ENCODE data around the gene BBS12. TPM values are rescaled to one million over a fixed set of nuclear protein-coding genes. Genes with fewer than 3 reads are reported as not detected.

BBS12 gene
- total RNA-seq, 1 experiment from 2014 or later, result 1.5 TPM

DNA sequence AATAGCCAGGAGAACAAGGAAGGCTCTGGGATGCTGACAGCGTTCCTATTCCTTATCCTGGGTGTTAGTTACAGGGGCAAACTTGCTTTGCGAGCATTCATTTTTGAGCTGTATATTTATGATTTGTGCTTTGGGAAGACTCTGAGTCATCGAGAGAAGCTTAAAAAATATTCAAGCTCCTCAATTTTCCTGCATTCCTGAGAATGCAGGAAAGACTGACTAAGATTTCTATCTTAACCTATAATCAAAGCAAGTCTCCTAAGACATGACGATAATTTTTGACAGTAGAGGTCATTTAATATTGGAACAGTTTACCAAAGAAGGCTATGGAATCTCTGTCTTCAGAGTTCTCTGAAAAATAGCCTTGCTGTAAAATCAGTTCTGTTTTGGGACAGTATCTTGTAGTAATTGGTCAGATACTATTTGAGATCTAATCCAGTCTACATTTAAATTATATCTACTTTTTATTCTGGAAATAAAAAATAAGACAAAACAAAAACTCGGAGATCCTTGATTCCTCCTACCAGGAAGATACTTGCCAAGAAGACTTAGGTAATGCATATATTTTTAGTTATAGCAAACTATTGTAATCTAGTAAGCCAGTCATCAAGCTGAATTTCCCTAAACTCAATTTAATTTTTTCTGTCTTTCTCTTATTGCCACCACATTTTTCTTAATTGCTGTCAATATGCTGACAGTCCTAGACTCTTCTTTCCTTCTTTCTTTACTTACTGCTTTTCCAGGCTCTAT, 31.7 kb downstream of the BBS12 start:
- ATAC-seq (no peak), DNase-seq (ENCODE audit: low read depth, low spot score) (no peak)
- in situ Hi-C loops (cut with HindIII; ENCODE audit: low pct_unique_long_range_greater_than_20kb, low sequenced_read_pairs) (no loop called here), intact Hi-C loops (cut with micrococcal nuclease; ENCODE audit: unreplicated experiment) (no loop called here)
- ChIA-PET POLR2A (no interaction called here), CTCF (no interaction called here)
- TF ChIP-seq, protein P1, sequence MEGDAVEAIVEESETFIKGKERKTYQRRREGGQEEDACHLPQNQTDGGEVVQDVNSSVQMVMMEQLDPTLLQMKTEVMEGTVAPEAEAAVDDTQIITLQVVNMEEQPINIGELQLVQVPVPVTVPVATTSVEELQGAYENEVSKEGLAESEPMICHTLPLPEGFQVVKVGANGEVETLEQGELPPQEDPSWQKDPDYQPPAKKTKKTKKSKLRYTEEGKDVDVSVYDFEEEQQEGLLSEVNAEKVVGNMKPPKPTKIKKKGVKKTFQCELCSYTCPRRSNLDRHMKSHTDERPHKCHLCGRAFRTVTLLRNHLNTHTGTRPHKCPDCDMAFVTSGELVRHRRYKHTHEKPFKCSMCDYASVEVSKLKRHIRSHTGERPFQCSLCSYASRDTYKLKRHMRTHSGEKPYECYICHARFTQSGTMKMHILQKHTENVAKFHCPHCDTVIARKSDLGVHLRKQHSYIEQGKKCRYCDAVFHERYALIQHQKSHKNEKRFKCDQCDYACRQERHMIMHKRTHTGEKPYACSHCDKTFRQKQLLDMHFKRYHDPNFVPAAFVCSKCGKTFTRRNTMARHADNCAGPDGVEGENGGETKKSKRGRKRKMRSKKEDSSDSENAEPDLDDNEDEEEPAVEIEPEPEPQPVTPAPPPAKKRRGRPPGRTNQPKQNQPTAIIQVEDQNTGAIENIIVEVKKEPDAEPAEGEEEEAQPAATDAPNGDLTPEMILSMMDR (IDR thresholded peaks at IDR 0.05), result no peak
- TF ChIP-seq TCF7L2 (IDR thresholded peaks at IDR 0.05; ENCODE audit: low read depth, low read length) (no peak), SIN3A (IDR thresholded peaks at IDR 0.05; ENCODE audit: borderline replicate concordance, insufficient read depth, low read depth, low read length) (no peak), POLR2AphosphoS5 (IDR thresholded peaks at IDR 0.05; ENCODE audit: low read depth, low read length) (no peak)
- TF ChIP-seq, protein P2, sequence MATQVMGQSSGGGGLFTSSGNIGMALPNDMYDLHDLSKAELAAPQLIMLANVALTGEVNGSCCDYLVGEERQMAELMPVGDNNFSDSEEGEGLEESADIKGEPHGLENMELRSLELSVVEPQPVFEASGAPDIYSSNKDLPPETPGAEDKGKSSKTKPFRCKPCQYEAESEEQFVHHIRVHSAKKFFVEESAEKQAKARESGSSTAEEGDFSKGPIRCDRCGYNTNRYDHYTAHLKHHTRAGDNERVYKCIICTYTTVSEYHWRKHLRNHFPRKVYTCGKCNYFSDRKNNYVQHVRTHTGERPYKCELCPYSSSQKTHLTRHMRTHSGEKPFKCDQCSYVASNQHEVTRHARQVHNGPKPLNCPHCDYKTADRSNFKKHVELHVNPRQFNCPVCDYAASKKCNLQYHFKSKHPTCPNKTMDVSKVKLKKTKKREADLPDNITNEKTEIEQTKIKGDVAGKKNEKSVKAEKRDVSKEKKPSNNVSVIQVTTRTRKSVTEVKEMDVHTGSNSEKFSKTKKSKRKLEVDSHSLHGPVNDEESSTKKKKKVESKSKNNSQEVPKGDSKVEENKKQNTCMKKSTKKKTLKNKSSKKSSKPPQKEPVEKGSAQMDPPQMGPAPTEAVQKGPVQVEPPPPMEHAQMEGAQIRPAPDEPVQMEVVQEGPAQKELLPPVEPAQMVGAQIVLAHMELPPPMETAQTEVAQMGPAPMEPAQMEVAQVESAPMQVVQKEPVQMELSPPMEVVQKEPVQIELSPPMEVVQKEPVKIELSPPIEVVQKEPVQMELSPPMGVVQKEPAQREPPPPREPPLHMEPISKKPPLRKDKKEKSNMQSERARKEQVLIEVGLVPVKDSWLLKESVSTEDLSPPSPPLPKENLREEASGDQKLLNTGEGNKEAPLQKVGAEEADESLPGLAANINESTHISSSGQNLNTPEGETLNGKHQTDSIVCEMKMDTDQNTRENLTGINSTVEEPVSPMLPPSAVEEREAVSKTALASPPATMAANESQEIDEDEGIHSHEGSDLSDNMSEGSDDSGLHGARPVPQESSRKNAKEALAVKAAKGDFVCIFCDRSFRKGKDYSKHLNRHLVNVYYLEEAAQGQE (IDR thresholded peaks at IDR 0.05; ENCODE audit: insufficient read depth in 1 of 2, low read depth in 2 of 2, low read length in 1 of 2), result no peak
- no peaks in the 10 kb centered on the region for H3K36me3 ChIP-seq (ENCODE audit: control insufficient read depth, insufficient read depth, low read length)
- no TSS peak for BruUV-seq (replicated peaks)
- no peaks in the 10 kb centered on the region for H3K9me3 ChIP-seq (ENCODE audit: control insufficient read depth, insufficient read depth, low read depth, low read length)
- H3K27ac ChIP-seq (ENCODE audit: low read length), result no peak overlapping the region; the same call in 1 of the 2 replicates
- no peaks in the 10 kb centered on the region for H3K27me3 ChIP-seq (ENCODE audit: control insufficient read depth, insufficient read depth, low read length)
- peaks cover 4% of the 10 kb centered on the region; the same call in 1 of the 2 replicates for H3K4me1 ChIP-seq (ENCODE audit: control insufficient read depth, insufficient read depth, low read length)
- no peak overlapping the region for H3K4me3 ChIP-seq (ENCODE audit: low read depth in 2 of 2, low read length in 2 of 2)

DNA sequence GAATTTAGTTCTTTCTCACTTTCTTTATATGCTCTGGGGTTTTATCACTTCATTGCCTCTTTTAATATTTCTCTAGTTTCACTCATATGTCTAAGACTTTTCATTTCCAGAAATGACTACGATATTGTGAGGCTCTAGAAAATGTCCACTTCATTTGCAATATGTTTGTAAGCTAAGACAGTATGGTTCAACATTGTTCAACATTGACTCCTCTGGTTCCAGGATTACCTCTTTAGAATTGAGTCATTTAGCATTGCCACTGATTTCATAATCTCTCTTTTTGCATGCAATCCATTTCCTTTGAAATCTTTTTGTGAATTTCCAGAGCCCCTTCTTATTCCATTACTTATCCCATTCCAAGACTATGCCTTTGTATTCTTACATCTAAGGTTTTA, 32.3 kb downstream of the BBS12 start:
- DNase-seq (ENCODE audit: low read depth, low spot score) (no peak), ATAC-seq (no peak)
- no TSS peak for BruUV-seq (replicated peaks)
- ChIA-PET POLR2A (no interaction called here), CTCF (no interaction called here)
- peaks cover 1% of the 10 kb centered on the region; the same call in 1 of the 2 replicates for H3K4me1 ChIP-seq (ENCODE audit: control insufficient read depth, insufficient read depth, low read length)
- H3K36me3 ChIP-seq (ENCODE audit: control insufficient read depth, insufficient read depth, low read length), result no peaks in the 10 kb centered on the region
- no peak overlapping the region for H3K4me3 ChIP-seq (ENCODE audit: low read depth in 2 of 2, low read length in 2 of 2)
- no peak overlapping the region; the same call in 1 of the 2 replicates for H3K27ac ChIP-seq (ENCODE audit: low read length)
- in situ Hi-C loops (cut with HindIII; ENCODE audit: low pct_unique_long_range_greater_than_20kb, low sequenced_read_pairs), result no loop called here
- no peaks in the 10 kb centered on the region for H3K27me3 ChIP-seq (ENCODE audit: control insufficient read depth, insufficient read depth, low read length)
- TF ChIP-seq, protein P1 (IDR thresholded peaks at IDR 0.05), result no peak
- TF ChIP-seq POLR2AphosphoS5 (IDR thresholded peaks at IDR 0.05; ENCODE audit: low read depth, low read length) (no peak), TCF7L2 (IDR thresholded peaks at IDR 0.05; ENCODE audit: low read depth, low read length) (no peak), SIN3A (IDR thresholded peaks at IDR 0.05; ENCODE audit: borderline replicate concordance, insufficient read depth, low read depth, low read length) (no peak)
- TF ChIP-seq, protein P2 (IDR thresholded peaks at IDR 0.05; ENCODE audit: insufficient read depth in 1 of 2, low read depth in 2 of 2, low read length in 1 of 2), result no peak
- no peaks in the 10 kb centered on the region for H3K9me3 ChIP-seq (ENCODE audit: control insufficient read depth, insufficient read depth, low read depth, low read length)
- intact Hi-C loops (cut with micrococcal nuclease; ENCODE audit: unreplicated experiment), result no loop called here

Measured in Panc1 (cell line).